GM21360 (cell line): Measurements from ENCODE around the gene SLC7A6.

ENCODE experiments used
- ATAC-seq: cut with Tn5 transposase; IDR thresholded peaks from one replicate; pipeline ENCODE4 v1.9.1; 2021; ENCODE audit warnings: mild to moderate bottlenecking, moderate library complexity; ENCODE audit not compliant: unreplicated experiment

Gene SLC7A6

DNA sequence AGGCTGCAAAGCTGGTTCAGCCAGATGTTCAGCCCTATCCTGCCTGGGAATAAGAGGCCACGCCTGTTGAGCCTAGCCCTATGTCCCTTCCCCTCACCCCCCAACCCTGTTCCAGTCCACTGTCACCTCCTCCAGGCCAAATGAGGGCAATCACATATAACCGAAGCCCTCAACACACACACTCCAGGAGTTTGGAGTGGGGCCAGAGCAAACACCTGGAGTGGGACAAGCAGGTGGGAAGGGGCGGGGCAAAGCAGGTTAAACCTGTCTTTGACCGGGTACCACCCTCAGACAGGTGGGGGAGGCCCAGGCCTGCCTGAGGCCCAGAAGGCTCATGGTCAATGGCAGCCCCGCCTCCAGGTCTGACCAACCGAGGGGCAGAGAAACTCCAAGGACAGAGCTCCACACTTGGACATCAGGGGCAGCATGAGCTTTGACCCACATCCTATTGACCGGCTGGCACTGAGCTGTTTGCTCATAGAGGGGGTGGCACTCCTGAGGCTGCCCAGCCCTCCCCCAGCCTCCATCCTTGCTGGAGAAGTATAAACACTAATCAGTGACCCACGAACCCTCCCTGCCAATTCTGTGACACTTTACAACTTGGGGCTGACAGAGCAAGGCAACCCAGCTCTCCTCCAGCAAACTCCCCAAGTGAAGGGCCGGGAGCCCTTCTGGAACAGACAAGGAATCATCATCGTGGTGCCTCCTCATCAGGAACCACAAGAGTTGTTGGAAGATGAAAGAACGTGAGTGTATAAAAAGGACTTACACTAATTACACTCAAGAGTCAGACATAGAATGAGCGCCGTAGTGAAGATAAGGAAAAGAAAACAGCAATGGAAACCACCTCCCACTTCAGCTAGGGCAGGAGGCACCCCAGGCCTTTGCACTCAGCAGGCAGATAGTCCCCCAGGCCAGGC lies 29.9 kb upstream of the SLC7A6 start:
- no peak for ATAC-seq

- ATAC-seq = no peak
Measured at GRCh38 chr16:68235108-68235886, 29.0 kb upstream of the SLC7A6 start.

- no peak for ATAC-seq
Measured at GRCh38 chr16:68235887-68236136, 28.5 kb upstream of the SLC7A6 start, which contains the start of gene ESRP2. TSS of gene ESRP2 (minus strand) at chr16:68236127. CDS start at chr16:68236045, 82 bp downstream.

- ATAC-seq = no peak
Measured at GRCh38 chr16:68236137-68236825, 28.0 kb upstream of the SLC7A6 start.

GRCh38 chr16:68236826-68237242 lies 27.5 kb upstream of the SLC7A6 start:
- ATAC-seq = no peak

DNA sequence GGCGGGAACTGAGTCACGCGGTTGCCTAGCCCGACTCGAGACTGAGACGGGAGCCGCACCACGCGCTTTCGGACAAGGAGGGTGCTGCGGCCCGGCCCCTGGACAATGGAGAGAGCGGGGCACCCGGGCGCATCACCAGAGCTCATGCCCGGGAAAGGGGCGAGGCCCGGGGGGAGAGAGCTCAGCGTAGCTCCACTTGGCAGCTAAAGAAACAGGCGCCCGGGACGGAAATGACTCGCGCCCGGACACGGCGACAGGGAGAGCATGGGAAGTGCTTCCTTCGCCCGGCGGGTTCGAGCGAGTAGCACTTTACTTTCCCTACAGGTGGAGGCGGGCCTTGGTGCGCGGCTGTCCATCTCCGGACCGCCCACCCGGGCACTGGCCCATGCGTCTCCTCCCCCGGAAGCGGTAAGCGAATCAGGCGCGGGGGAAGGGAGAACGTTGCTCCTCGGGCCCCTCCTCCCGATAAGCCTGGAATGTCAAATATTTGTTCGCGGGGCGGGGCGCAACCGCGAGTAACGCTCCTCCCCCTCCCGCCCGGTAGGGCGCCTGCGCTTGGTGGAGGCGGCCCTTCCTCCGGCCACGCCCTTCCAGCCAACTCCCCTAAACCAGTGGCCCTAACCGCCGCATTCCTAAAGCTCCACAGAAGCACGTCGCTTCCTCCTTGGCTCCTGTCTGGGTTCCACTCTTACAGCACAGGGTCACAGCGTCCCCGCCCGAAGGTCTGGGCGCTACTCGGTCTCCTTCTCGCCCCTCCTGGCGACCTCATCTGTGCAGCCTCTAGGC lies 26.9 kb upstream of the SLC7A6 start:
- ATAC-seq = peak; percentile 63

GRCh38 chr16:68238029-68238345 lies 26.3 kb upstream of the SLC7A6 start:
- ATAC-seq = no peak

- ATAC-seq = no peak
Measured at GRCh38 chr16:68242085-68242484, 22.2 kb upstream of the SLC7A6 start.

- ATAC-seq = no peak
Measured at GRCh38 chr16:68242926-68243858, 21.1 kb upstream of the SLC7A6 start.

DNA sequence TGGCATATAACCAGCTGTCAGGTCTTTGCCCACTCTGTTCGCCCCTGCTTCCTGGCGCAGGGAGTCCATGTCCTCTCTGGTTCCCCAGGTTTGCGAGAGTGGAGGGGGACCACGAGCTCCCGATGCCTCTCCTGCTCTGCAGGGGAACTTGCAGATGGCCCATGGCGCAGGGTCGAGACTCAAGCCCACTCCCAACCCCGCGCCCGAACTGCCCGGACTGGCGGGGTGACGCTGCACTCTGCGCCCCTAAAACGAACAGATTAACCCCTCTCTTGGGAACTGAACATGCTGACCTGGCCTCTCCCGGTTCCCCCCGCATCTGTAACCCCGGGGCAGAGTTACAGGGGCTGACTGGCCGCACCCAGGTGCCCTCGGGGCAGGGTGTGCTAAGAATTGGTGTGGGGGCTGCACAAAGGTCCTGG lies 19.8 kb upstream of the SLC7A6 start:
- no peak for ATAC-seq

GRCh38 chr16:68244903-68245853 lies 19.1 kb upstream of the SLC7A6 start, which contains the start of gene PLA2G15:
TSS of gene PLA2G15 (plus strand) at chr16:68245373. CDS start at chr16:68245427, 54 bp downstream.
- ATAC-seq = peak; percentile 80

DNA sequence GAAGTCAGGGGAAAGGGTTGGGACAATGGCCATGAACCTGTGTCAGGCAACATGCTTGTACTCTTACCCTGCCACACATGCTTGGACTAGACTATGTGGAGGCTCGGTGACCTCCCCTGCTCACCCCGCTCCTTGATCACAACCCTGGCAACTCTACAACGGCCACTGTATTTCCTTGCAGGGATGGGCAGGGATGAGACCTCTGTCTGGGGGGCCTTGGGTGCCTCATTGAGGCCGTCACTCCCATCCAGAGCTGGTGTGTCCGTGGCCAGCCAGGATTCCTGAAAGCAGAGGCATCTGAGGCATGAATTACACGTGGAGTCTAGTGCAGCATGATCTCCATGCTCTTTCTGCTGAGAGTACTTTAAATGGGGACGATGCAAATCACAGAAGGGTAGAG lies 18.2 kb upstream of the SLC7A6 start:
- ATAC-seq = no peak

- no peak for ATAC-seq
Measured at GRCh38 chr16:68246666-68247065, 17.7 kb upstream of the SLC7A6 start.

- ATAC-seq = no peak
Measured at GRCh38 chr16:68247400-68247799, 16.9 kb upstream of the SLC7A6 start.

- ATAC-seq = no peak
Measured at GRCh38 chr16:68247932-68248331, 16.4 kb upstream of the SLC7A6 start.

DNA sequence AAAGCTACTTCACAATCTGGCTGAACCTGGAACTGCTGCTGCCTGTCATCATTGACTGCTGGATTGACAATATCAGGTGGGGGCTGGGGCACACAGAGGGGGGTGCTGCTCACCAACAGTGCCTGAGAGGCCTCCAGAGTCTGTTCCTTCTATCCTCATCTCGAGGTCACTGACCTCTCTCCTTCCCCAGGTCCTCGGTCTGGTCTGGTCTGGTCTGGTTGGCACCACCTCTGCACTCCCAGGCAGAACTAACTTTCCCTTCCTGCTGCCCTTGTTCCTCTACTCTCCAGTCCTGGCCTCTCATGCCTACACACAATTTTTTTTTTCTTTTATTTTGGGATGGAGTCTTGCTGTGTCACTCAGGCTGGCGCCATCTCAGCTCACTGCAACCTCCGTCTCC lies 15.0 kb upstream of the SLC7A6 start:
- ATAC-seq = no peak

DNA sequence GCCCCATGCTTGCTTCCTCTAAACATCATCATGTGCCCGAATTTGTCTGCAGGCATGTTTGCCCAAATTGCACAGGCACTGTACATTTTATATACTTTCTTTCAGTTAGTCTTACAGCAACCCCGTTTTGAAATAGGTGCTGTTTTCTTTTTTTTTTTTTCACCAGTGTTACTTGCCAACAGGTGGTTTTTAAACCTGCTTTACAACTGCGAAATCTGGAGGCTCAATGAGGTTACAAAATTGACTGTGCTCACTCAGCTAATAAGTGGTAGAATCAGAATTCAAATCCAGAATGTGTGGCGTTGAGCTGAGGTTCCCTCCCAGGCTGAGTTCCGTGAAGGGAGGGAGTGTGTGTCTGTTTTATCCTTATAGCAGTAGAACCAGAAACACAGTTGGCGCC lies 13.4 kb upstream of the SLC7A6 start:
- ATAC-seq = no peak

GRCh38 chr16:68251832-68252231 lies 12.5 kb upstream of the SLC7A6 start:
- ATAC-seq = no peak

GRCh38 chr16:68252383-68252782 lies 11.9 kb upstream of the SLC7A6 start:
- ATAC-seq = no peak
